Stomach (tissue), 9 donors: ENCODE data around the gene TIMP1. TPM values are rescaled to one million over a fixed set of nuclear protein-coding genes. Genes with fewer than 3 reads are reported as not detected.
A peak's percentile ranks its signal among the peaks of the same experiment; 100 is the strongest.

Experiments
- DNase-seq, 2 donors: peaks; one replicate each; pipeline versions ENCODE4 v3.0.0 to v3.0.0-alpha.2; 2013 to 2019
- H3K27ac ChIP-seq, 5 donors: fragments of 200-600 bp in 4 of 5; sonication (generic) in 4 of 5; one replicate each; pipeline ENCODE4 v1.5.1; 2013 to 2019; ENCODE audit warnings: mild to moderate bottlenecking in 1 of 5, moderate library complexity in 1 of 5
- H3K27me3 ChIP-seq, 3 donors: fragments of 200-600 bp; sonication (generic); one replicate each; pipeline ENCODE4 v1.5.1; 2017 to 2019; ENCODE audit warnings: mixed run types in 1 of 3
- H3K36me3 ChIP-seq, 4 donors: fragments of 200-600 bp; sonication (generic); 1 replicate in 3 of 4; 2 replicates in 1 of 4; pipeline ENCODE4 v1.5.1; 2016 to 2019
- H3K4me1 ChIP-seq, 4 donors: fragments of 200-600 bp; sonication (generic); one replicate each; pipeline ENCODE4 v1.5.1; 2016 to 2019
- H3K4me3 ChIP-seq, 4 donors: fragments of 200-600 bp; sonication (generic) in 3 of 4; one replicate each; pipeline ENCODE4 v1.5.1; 2016 to 2019; ENCODE audit warnings: mild to moderate bottlenecking in 1 of 4
- H3K9me3 ChIP-seq, 4 donors: fragments of 200-600 bp; sonication (generic); one replicate each; pipeline ENCODE4 v1.5.1; 2016 to 2019
- CTCF ChIP-seq, 7 experiments: fragments of 450-650 bp in 4 of 7; fragments of 200-600 bp in 3 of 7; sonication (generic) in 3 of 7; IDR thresholded peaks; one replicate each; pipeline ENCODE4 v1.5.1; 2016 to 2019; ENCODE audit warnings: antibody characterized with exemption in 7 of 7, control low read depth in 2 of 7, mild to moderate bottlenecking in 1 of 7
- EP300 ChIP-seq: sonication (generic); formaldehyde crosslinking; IDR thresholded peaks from one replicate; pipeline ENCODE4 v1.6.1; 2017; ENCODE audit warnings: antibody characterized with exemption
- POLR2A ChIP-seq, 4 donors: fragments of 450-650 bp; IDR thresholded peaks; one replicate each; pipeline ENCODE4 v1.6.1; 2016; ENCODE audit warnings: antibody characterized with exemption in 4 of 4, control low read depth in 2 of 4, mild to moderate bottlenecking in 1 of 4, moderate library complexity in 1 of 4
- POLR2AphosphoS5 ChIP-seq, 3 donors: sonication (generic); formaldehyde crosslinking; IDR thresholded peaks; one replicate each; pipeline ENCODE4 v1.6.1; 2016; ENCODE audit warnings: antibody characterized with exemption in 3 of 3
- WGBS, 5 donors: extraction: QIAGEN DNeasy Blood & Tissue Kit in 3 of 5; methylation state at CpG; one replicate each; pipeline versions ENCODE4 v1.1.5 to v1.1.7; 2013 to 2018; 5-methylcytosine and 5-hydroxymethylcytosine counted together
- intact Hi-C: fragments of 100-400 bp; cut with DNase I; formaldehyde crosslinking; loops from one replicate; pipeline ENCODE4 v1.15.1; 2023; ENCODE audit warnings: low total_unique reads
- polyA plus RNA-seq, 3 donors: library from polyadenylated mRNA; stranded (reverse); fragments of 200-250 nt; gene quantifications; one replicate each; pipeline ENCODE4 v1.2.3, GENCODE V29; 2013
- total RNA-seq, 5 donors: library from RNA; depleted of rRNA; stranded (reverse); fragments of >200 nt; gene quantifications; one replicate each; pipeline versions ENCODE4 v1.1.0 to v1.2.3, GENCODE V29; 2014 to 2016
- donor health status: healthy with polysubstance abuse.
- donor health status: Bipolar disorder and iron deficiency.
- donor health status: healthy.

The TIMP1 gene
- total and polyA plus RNA-seq, 8 donors = 40.0 to 237 (median 93.9) TPM

DNA sequence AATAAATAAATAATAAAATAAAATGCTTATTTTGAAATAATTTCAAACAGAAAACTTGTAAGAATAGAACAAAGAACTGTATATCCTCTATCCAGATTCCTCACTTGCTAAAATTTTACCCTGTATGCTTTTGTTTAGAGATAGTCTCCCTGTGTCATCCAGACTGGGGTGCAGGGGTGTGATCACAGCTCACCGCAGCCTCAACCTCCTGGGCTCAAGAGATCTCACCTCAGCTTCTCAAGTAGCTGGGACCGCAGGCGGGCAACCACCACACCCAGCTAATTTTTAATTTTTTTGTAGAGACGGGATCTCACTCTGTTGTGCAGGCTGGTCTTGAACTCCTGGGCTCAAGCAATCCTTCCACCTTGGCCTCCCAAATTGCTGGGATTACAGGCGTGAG lies 38.7 kb upstream of the TIMP1 start:
- H3K36me3 ChIP-seq = no peaks in the 10 kb centered on the region
- 89 to 98% (median 94%) methylated on average over 5 of the region's 5 CpGs for WGBS, 5 donors
- DNase-seq = no peak
- H3K27ac ChIP-seq = no peak overlapping the region
- no peak for TF ChIP-seq CTCF (IDR thresholded peaks at IDR 0.05)
- TF ChIP-seq EP300 = no peak
- no peak for TF ChIP-seq POLR2AphosphoS5 (IDR thresholded peaks at IDR 0.05)
- no peak for TF ChIP-seq POLR2A (IDR thresholded peaks at IDR 0.05)
- intact Hi-C loops = no loop called here
- H3K4me1 ChIP-seq = peaks cover 0 to 4% (median 0%) of the 10 kb centered on the region in 4 donors
- H3K4me3 ChIP-seq = no peak overlapping the region
- no peaks in the 10 kb centered on the region for H3K27me3 ChIP-seq
- no peaks in the 10 kb centered on the region for H3K9me3 ChIP-seq

GRCh38 chrX:47556045-47556623 lies 26.1 kb upstream of the TIMP1 start:
- Histone ChIP-seq H3K9me3 (no peaks in the 10 kb centered on the region), H3K4me3 (peak overlapping the region; percentile 38 to 50 (median 40)), H3K27me3 (no peaks in the 10 kb centered on the region), H3K27ac (peak overlapping the region; percentile 83 to 94 (median 88)), H3K36me3 (no peaks in the 10 kb centered on the region), H3K4me1 (peaks cover 0 to 22% (median 9%) of the 10 kb centered on the region in 4 donors)
- TF ChIP-seq POLR2A (IDR thresholded peaks at IDR 0.05) = peak in 2 of 4 donors; percentile 20 to 54
- TF ChIP-seq POLR2AphosphoS5 (IDR thresholded peaks at IDR 0.05) = peak in 2 of 3 donors; percentile 56 to 68
- TF ChIP-seq CTCF (IDR thresholded peaks at IDR 0.05) = no peak
- peak; percentile 89 to 96 for DNase-seq
- intact Hi-C loops = no loop called here
- WGBS, 5 donors = 0 to 33% (median 2%) methylated on average over 8 to 20 of the region's 20 CpGs

DNA sequence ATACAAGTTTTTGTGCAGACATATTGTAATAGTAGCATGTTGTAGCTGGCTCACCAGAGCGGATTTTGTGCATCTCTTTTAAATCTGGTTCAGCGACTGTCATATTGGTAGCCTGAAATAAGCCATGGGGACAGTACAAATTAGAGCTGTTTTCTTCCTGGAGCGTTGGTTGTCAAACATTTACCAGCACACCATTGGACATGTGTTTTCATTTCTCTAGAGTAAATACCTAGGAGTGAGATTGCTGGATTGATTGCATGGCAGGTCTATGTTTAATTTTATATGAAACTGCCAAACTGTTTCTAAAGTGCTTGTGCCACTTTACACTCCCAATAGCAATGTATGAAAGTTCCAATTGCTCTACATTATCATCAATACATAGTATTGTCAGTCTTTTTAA lies 23.8 kb upstream of the TIMP1 start:
- WGBS, 5 donors = 39 to 74% (median 63%) methylated on average over 3 of the region's 3 CpGs

GRCh38 chrX:47560179-47560933 lies 21.9 kb upstream of the TIMP1 start:
- H3K9me3 ChIP-seq = no peaks in the 10 kb centered on the region
- no peaks in the 10 kb centered on the region for H3K27me3 ChIP-seq
- H3K4me3 ChIP-seq = peak overlapping the region; percentile 51 to 64 (median 60)
- peaks cover 0 to 27% (median 25%) of the 10 kb centered on the region in 4 donors for H3K36me3 ChIP-seq
- DNase-seq = no peak
- H3K27ac ChIP-seq = peak overlapping the region; percentile 92 to 96 (median 94)
- WGBS, 5 donors = 7 to 32% (median 16%) methylated on average over 15 of the region's 15 CpGs
- TF ChIP-seq CTCF (IDR thresholded peaks at IDR 0.05) = no peak
- TF ChIP-seq POLR2A (IDR thresholded peaks at IDR 0.05) = no peak
- no peak for TF ChIP-seq EP300
- TF ChIP-seq POLR2AphosphoS5 (IDR thresholded peaks at IDR 0.05) = no peak
- intact Hi-C loops = no loop called here
- peaks cover 0 to 48% (median 28%) of the 10 kb centered on the region in 4 donors for H3K4me1 ChIP-seq

More for the DNA sequence above, 23.8 kb upstream of the TIMP1 start:
- peaks cover 0 to 41% (median 26%) of the 10 kb centered on the region in 4 donors for H3K4me1 ChIP-seq
- no peaks in the 10 kb centered on the region for H3K27me3 ChIP-seq
- intact Hi-C loops = no loop called here
- no peaks in the 10 kb centered on the region for H3K9me3 ChIP-seq
- H3K4me3 ChIP-seq = no peak overlapping the region
- TF ChIP-seq POLR2A (IDR thresholded peaks at IDR 0.05) = no peak
- peaks cover 0 to 8% (median 7%) of the 10 kb centered on the region in 4 donors for H3K36me3 ChIP-seq
- DNase-seq = no peak
- peak overlapping the region in 4 of 5 donors; percentile 27 to 92 (median 42) for H3K27ac ChIP-seq
